HL-60 (cell line): ENCODE data around the gene ABHD13.

Experiments used
- DNase-seq, 2 experiments: peaks; one replicate each; pipeline ENCODE4 v3.0.0-alpha.2; 2010 to 2020; ENCODE audit warnings: low read depth in 1 of 2, low spot score in 1 of 2
- H3K27ac ChIP-seq: fragments of 250-450 bp; sonication (Bioruptor Pico); replicated peaks from 2 replicates; pipeline ENCODE4 v1.5.1; 2020; ENCODE audit warnings: mild to moderate bottlenecking, moderate library complexity
- H3K27me3 ChIP-seq: fragments of 250-450 bp; sonication (Bioruptor Pico); 2 replicates; pipeline ENCODE4 v1.5.1; 2021; ENCODE audit warnings: mild to moderate bottlenecking, moderate library complexity; ENCODE audit not compliant: insufficient read depth, poor library complexity, severe bottlenecking
- H3K4me3 ChIP-seq: replicated peaks from 2 replicates; pipeline ENCODE4 v1.5.1; 2011; ENCODE audit warnings: mild to moderate bottlenecking, control low read depth, low read length; ENCODE audit not compliant: insufficient read depth
- CTCF ChIP-seq: IDR thresholded peaks from one replicate; pipeline ENCODE4 v1.5.1; 2011; ENCODE audit warnings: low read length, control low read depth, inconsistent platforms; ENCODE audit not compliant: insufficient read depth
- GABPA ChIP-seq: IDR thresholded peaks from 2 replicates; pipeline ENCODE4 v1.6.1; 2012; ENCODE audit warnings: low read depth
- POLR2AphosphoS5 ChIP-seq: IDR thresholded peaks from 2 replicates; pipeline ENCODE4 v1.6.1; 2012; ENCODE audit warnings: low read depth
- REST ChIP-seq: IDR thresholded peaks from 2 replicates; pipeline ENCODE4 v1.6.1; 2012; ENCODE audit warnings: low read depth; ENCODE audit not compliant: insufficient replicate concordance
- SPI1 ChIP-seq: IDR thresholded peaks from 2 replicates; pipeline ENCODE4 v1.6.1; 2012; ENCODE audit warnings: low read depth, mild to moderate bottlenecking, borderline replicate concordance

The ABHD13 gene

GRCh38 chr13:108283110-108283509 is 64.9 kb downstream of the ABHD13 start:
- DNase-seq, result no peak
- TF ChIP-seq REST, result no peak
- TF ChIP-seq POLR2AphosphoS5, result no peak
- no peak for TF ChIP-seq SPI1
- no peak for TF ChIP-seq CTCF
- no peak for TF ChIP-seq GABPA

More at GRCh38 chr13:108283110-108283509, 64.9 kb downstream of the ABHD13 start:
- H3K27ac ChIP-seq, result no peak overlapping the region
- H3K27me3 ChIP-seq, result no peaks in the 10 kb centered on the region
- no peak overlapping the region for H3K4me3 ChIP-seq
